OCI-LY3 (cell line): ENCODE data around the gene ZSCAN30.

Experiments
- H2AFZ ChIP-seq: fragments of 200-600, 300-600 bp; shearing (Covaris generic); 2 replicates; pipeline ENCODE4 v1.6.0; 2014; ENCODE audit warnings: antibody characterized with exemption, low read depth, low read length
- H3K27ac ChIP-seq: fragments of 200-600, 300-600 bp; sonication (generic); 2 replicates; pipeline ENCODE4 v1.5.1; 2014; ENCODE audit warnings: mild to moderate bottlenecking, low read length, moderate library complexity, mixed read lengths
- H3K27me3 ChIP-seq: fragments of 200-600, 300-600 bp; sonication (generic); 2 replicates; pipeline ENCODE4 v1.6.1; 2014; ENCODE audit warnings: low read depth, low read length, mixed read lengths
- H3K36me3 ChIP-seq: fragments of 200-600, 300-600 bp; sonication (generic); replicated peaks from 2 replicates; pipeline ENCODE3; 2014; ENCODE audit warnings: low read depth, low read length, mixed read lengths
- H3K4me1 ChIP-seq: fragments of 300-600, 200-600 bp; sonication (generic); 2 replicates; pipeline ENCODE4 v1.6.1; 2014; ENCODE audit warnings: low read length, mixed read lengths
- H3K4me2 ChIP-seq: fragments of 200-600, 300-600 bp; sonication (generic); 2 replicates; pipeline ENCODE4 v1.6.1; 2014; ENCODE audit warnings: low read length, mixed read lengths
- H3K4me3 ChIP-seq: fragments of 300-600, 200-600 bp; sonication (generic); 2 replicates; pipeline ENCODE4 v1.5.1; 2014; ENCODE audit warnings: antibody characterized with exemption, mild to moderate bottlenecking, low read length, moderate library complexity
- H3K79me2 ChIP-seq: fragments of 300-600, 200-600 bp; shearing (Covaris generic); 2 replicates; pipeline ENCODE4 v1.6.1; 2014; ENCODE audit warnings: mild to moderate bottlenecking, low read length, mixed read lengths
- H3K9ac ChIP-seq: fragments of 300-600, 200-600 bp; shearing (Covaris generic); 2 replicates; pipeline ENCODE4 v1.6.0; 2014; ENCODE audit warnings: mild to moderate bottlenecking, low read length, moderate library complexity
- H3K9me3 ChIP-seq: fragments of 200-600, 300-600 bp; shearing (Covaris generic); 2 replicates; pipeline ENCODE4 v1.6.1; 2014; ENCODE audit warnings: low read length, mixed read lengths; ENCODE audit not compliant: insufficient read depth
- H4K20me1 ChIP-seq: fragments of 200-600, 300-600 bp; sonication (generic); 2 replicates; pipeline ENCODE4 v1.6.1; 2016; ENCODE audit warnings: low read length, mixed read lengths; ENCODE audit not compliant: insufficient read depth
- CTCF ChIP-seq: fragments of 200-600, 300-600 bp; sonication (generic); IDR thresholded peaks from 2 replicates; pipeline ENCODE4 v1.5.1; 2014; ENCODE audit warnings: antibody characterized with exemption, low read length, low read depth
- EZH2phosphoT487 ChIP-seq: fragments of 200-600 bp; shearing (Covaris generic); IDR thresholded peaks from 2 replicates; pipeline ENCODE4 v1.6.1; 2018; ENCODE audit warnings: antibody characterized with exemption, mixed run types, low read depth

The ZSCAN30 gene

GRCh38 chr18:35252466-35252865, 37.6 kb downstream of the ZSCAN30 start:
- Histone ChIP-seq H3K27ac (no peak overlapping the region), H3K9ac (no peak overlapping the region), H3K4me2 (no peak overlapping the region), H3K27me3 (no peaks in the 10 kb centered on the region), H3K9me3 (peaks cover 50% of the 10 kb centered on the region), H2AFZ (no peak overlapping the region), H3K4me3 (no peak overlapping the region), H3K4me1 (peaks cover 6% of the 10 kb centered on the region; the same call in 1 of the 2 replicates), H3K79me2 (no peaks in the 10 kb centered on the region), H4K20me1 (no peaks in the 10 kb centered on the region), H3K36me3 (peaks cover 93% of the 10 kb centered on the region)
- TF ChIP-seq EZH2phosphoT487 (no peak), CTCF (no peak)

GRCh38 chr18:35248429-35248828, 41.6 kb downstream of the ZSCAN30 start:
- Histone ChIP-seq H3K36me3 (peaks cover 95% of the 10 kb centered on the region), H3K4me1 (peaks cover 9% of the 10 kb centered on the region; the same call in 1 of the 2 replicates), H3K4me2 (no peak overlapping the region), H3K27me3 (no peaks in the 10 kb centered on the region), H3K27ac (no peak overlapping the region), H4K20me1 (no peaks in the 10 kb centered on the region), H3K9ac (no peak overlapping the region), H3K4me3 (no peak overlapping the region), H2AFZ (no peak overlapping the region), H3K9me3 (peaks cover 77% of the 10 kb centered on the region), H3K79me2 (no peaks in the 10 kb centered on the region)
- TF ChIP-seq EZH2phosphoT487 = no peak

GRCh38 chr18:35247412-35248249, 42.4 kb downstream of the ZSCAN30 start:
- no peak overlapping the region for H3K27ac ChIP-seq
- peaks cover 95% of the 10 kb centered on the region for H3K36me3 ChIP-seq
- no peak overlapping the region for H2AFZ ChIP-seq
- peaks cover 9% of the 10 kb centered on the region; the same call in 1 of the 2 replicates for H3K4me1 ChIP-seq
- peaks cover 77% of the 10 kb centered on the region for H3K9me3 ChIP-seq
- peaks cover 6% of the 10 kb centered on the region for H3K79me2 ChIP-seq
- H3K4me2 ChIP-seq = no peak overlapping the region; the same call in 1 of the 2 replicates
- H3K4me3 ChIP-seq = no peak overlapping the region
- H3K9ac ChIP-seq = no peak overlapping the region
- no peaks in the 10 kb centered on the region for H4K20me1 ChIP-seq
- H3K27me3 ChIP-seq = no peaks in the 10 kb centered on the region
- TF ChIP-seq EZH2phosphoT487 (no peak), CTCF (no peak)

- H3K9me3 ChIP-seq = peaks cover 79% of the 10 kb centered on the region
These were observed 43.2 kb downstream of the ZSCAN30 start for GRCh38 chr18:35246831-35247230.

More at GRCh38 chr18:35246831-35247230, 43.2 kb downstream of the ZSCAN30 start:
- Histone ChIP-seq H3K27ac (no peak overlapping the region), H3K36me3 (peaks cover 96% of the 10 kb centered on the region), H2AFZ (no peak overlapping the region), H3K27me3 (no peaks in the 10 kb centered on the region), H3K4me1 (peaks cover 9% of the 10 kb centered on the region; the same call in 1 of the 2 replicates), H3K4me2 (no peak overlapping the region), H3K9ac (no peak overlapping the region), H4K20me1 (no peaks in the 10 kb centered on the region), H3K4me3 (no peak overlapping the region), H3K79me2 (peaks cover 14% of the 10 kb centered on the region)
- no peak for TF ChIP-seq EZH2phosphoT487
- TF ChIP-seq CTCF = no peak
